ENCODE measurements around the gene FOXO3. TPM values are rescaled to one million over a fixed set of nuclear protein-coding genes. Genes with fewer than 3 reads are reported as not detected.

The FOXO3 gene
- total and polyA plus RNA-seq, 2 donors (not counting 3 experiments of a cell fraction or from before 2014, with no cell fraction given), result 14.4 to 16.9 TPM

DNA sequence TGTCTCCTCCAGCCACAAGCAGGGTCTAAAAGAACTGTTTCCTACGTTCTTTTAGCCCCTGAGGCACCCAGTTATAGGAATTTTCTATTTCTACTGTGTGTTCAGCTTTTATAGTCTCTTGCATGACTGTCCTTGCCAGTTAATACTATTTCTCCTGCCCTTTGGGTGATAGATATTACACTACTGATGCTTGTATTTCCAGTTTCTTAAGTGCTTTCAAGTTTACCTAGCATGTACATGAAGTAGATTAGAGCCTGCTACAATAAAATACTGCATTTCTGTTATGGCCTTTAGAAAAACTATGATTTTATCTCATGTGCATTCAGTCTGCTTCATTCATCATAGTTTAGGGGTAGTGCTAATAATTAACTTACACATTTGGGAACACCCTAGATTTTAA is 89.6 kb downstream of the FOXO3 start:
- no peaks in the 10 kb centered on the region for H4K20me1 ChIP-seq (replicated peaks; ENCODE audit: control insufficient read depth, extremely low read depth, insufficient read depth, low read length)
- H3K27ac ChIP-seq (ENCODE audit: insufficient read depth, low read depth, low read length), result no peak overlapping the region
- H3K4me2 ChIP-seq (ENCODE audit: insufficient read depth, low read length), result no peak overlapping the region
- H2AFZ ChIP-seq (ENCODE audit: low read depth, low read length), result no peak overlapping the region
- no peak overlapping the region for H3K4me3 ChIP-seq (replicated peaks in 1 of 3; ENCODE audit: insufficient read depth in 1 of 3, low read depth in 1 of 3, low read length in 3 of 3)
- no TSS peak for BruUV-seq (replicated peaks)
- TF ChIP-seq POLR2A (IDR thresholded peaks at IDR 0.05; ENCODE audit: low read depth, low read length) (no peak), JUN (IDR thresholded peaks at IDR 0.05; ENCODE audit: borderline replicate concordance, insufficient read depth, insufficient read length, low read depth) (no peak), POLR2AphosphoS5 (IDR thresholded peaks at IDR 0.05; ENCODE audit: insufficient read depth, low read depth, low read length) (no peak), MYC (IDR thresholded peaks at IDR 0.05; ENCODE audit: low read depth, low read length) (no peak), FOS (IDR thresholded peaks at IDR 0.05; ENCODE audit: borderline replicate concordance, insufficient read depth, low read length) (no peak), EZH2 (IDR thresholded peaks at IDR 0.05; ENCODE audit: borderline replicate concordance, low read depth, low read length, severe bottlenecking) (no peak), GATA2 (IDR thresholded peaks at IDR 0.05; ENCODE audit: insufficient read depth, insufficient read length, low read depth, low read length) (no peak)
- TF ChIP-seq, protein P1, sequence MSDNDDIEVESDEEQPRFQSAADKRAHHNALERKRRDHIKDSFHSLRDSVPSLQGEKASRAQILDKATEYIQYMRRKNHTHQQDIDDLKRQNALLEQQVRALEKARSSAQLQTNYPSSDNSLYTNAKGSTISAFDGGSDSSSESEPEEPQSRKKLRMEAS (IDR thresholded peaks at IDR 0.05; ENCODE audit: insufficient read depth, insufficient read length), result no peak
- TF ChIP-seq, protein P2, sequence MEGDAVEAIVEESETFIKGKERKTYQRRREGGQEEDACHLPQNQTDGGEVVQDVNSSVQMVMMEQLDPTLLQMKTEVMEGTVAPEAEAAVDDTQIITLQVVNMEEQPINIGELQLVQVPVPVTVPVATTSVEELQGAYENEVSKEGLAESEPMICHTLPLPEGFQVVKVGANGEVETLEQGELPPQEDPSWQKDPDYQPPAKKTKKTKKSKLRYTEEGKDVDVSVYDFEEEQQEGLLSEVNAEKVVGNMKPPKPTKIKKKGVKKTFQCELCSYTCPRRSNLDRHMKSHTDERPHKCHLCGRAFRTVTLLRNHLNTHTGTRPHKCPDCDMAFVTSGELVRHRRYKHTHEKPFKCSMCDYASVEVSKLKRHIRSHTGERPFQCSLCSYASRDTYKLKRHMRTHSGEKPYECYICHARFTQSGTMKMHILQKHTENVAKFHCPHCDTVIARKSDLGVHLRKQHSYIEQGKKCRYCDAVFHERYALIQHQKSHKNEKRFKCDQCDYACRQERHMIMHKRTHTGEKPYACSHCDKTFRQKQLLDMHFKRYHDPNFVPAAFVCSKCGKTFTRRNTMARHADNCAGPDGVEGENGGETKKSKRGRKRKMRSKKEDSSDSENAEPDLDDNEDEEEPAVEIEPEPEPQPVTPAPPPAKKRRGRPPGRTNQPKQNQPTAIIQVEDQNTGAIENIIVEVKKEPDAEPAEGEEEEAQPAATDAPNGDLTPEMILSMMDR (IDR thresholded peaks at IDR 0.05; ENCODE audit: extremely low read depth in 1 of 2, insufficient read depth in 1 of 2, low read depth in 1 of 2, low read length in 2 of 2), result no peak
- ChIA-PET POLR2A (no interaction called here), CTCF (no interaction called here)
- H3K4me1 ChIP-seq (ENCODE audit: control insufficient read depth, extremely low read depth, insufficient read depth, low read length), result peaks cover 9% of the 10 kb centered on the region
- DNase-seq (ENCODE audit: low read depth, low spot score) (no peak), FAIRE-seq (no peak)
- H3K9me3 ChIP-seq (replicated peaks; ENCODE audit: control insufficient read depth, insufficient read depth, low read length), result no peaks in the 10 kb centered on the region
- H3K36me3 ChIP-seq (ENCODE audit: control insufficient read depth in 2 of 2, extremely low read depth in 1 of 2, insufficient read depth in 2 of 2, low read length in 2 of 2), result no peaks in the 10 kb centered on the region
- no peaks in the 10 kb centered on the region for H3K27me3 ChIP-seq (ENCODE audit: control insufficient read depth in 2 of 2, insufficient read depth in 2 of 2, low read length in 2 of 2)
- H3K79me2 ChIP-seq (ENCODE audit: control insufficient read depth, insufficient read depth, low read length), result no peaks in the 10 kb centered on the region
- dilution Hi-C loops (cut with MboI; ENCODE audit: extremely low pct_ligation_motif_present, low sequenced_read_pairs), result no loop called here
- H3K9ac ChIP-seq (replicated peaks; ENCODE audit: extremely low read depth, insufficient read depth, low read length), result no peak overlapping the region
- intact Hi-C loops (cut with micrococcal nuclease), result no loop called here
- H3K9me1 ChIP-seq (replicated peaks; ENCODE audit: control insufficient read depth, extremely low read depth, insufficient read depth, low read length), result no peaks in the 10 kb centered on the region
